ENCODE measurements around the gene TRPM8. TPM values are rescaled to one million over a fixed set of nuclear protein-coding genes. Genes with fewer than 3 reads are reported as not detected.

Gene TRPM8
- total and polyA plus RNA-seq, 3 donors from 2014 or later, result 0.79 to 5.2 (median 2.2) TPM

GRCh38 chr2:234032279-234032856 lies 115.2 kb downstream of the TRPM8 start:
- 89 to 97% methylated on average over 1 of the region's 1 CpG for WGBS, 2 donors
- no peak for DNase-seq
- H3K9me3 ChIP-seq, result no peaks in the 10 kb centered on the region
- H3K36me3 ChIP-seq (ENCODE audit: low read depth, missing control alignments), result no peaks in the 10 kb centered on the region
- H3K4me3 ChIP-seq, result no peak overlapping the region
- TF ChIP-seq POLR2A (IDR thresholded peaks at IDR 0.05) (no peak), CTCF (IDR thresholded peaks at IDR 0.05) (no peak)
- no peaks in the 10 kb centered on the region for H3K4me1 ChIP-seq
- intact Hi-C loops (cut with DNase I; ENCODE audit: low total_unique reads), result no loop called here
- no peak overlapping the region for H3K27ac ChIP-seq
- no peaks in the 10 kb centered on the region for H3K27me3 ChIP-seq

- no peaks in the 10 kb centered on the region for H3K36me3 ChIP-seq (ENCODE audit: low read depth, missing control alignments)
- no peaks in the 10 kb centered on the region for H3K27me3 ChIP-seq
- intact Hi-C loops (cut with DNase I; ENCODE audit: low total_unique reads), result no loop called here
- H3K4me3 ChIP-seq, result no peak overlapping the region
- TF ChIP-seq CTCF (IDR thresholded peaks at IDR 0.05) (no peak), POLR2A (IDR thresholded peaks at IDR 0.05) (no peak)
- no peak overlapping the region for H3K27ac ChIP-seq
- H3K4me1 ChIP-seq, result no peaks in the 10 kb centered on the region
- WGBS, 2 donors, result 84 to 93% methylated on average over 3 of the region's 3 CpGs
- DNase-seq, result no peak
- H3K9me3 ChIP-seq, result no peaks in the 10 kb centered on the region
Observed at GRCh38 chr2:234033174-234033573, 116.0 kb downstream of the TRPM8 start.

GRCh38 chr2:234033885-234034284 lies 116.7 kb downstream of the TRPM8 start:
- no peaks in the 10 kb centered on the region for H3K9me3 ChIP-seq
- H3K4me1 ChIP-seq, result no peaks in the 10 kb centered on the region
- no peak for DNase-seq
- H3K4me3 ChIP-seq, result no peak overlapping the region
- intact Hi-C loops (cut with DNase I; ENCODE audit: low total_unique reads), result no loop called here
- WGBS, 2 donors, result 79 to 98% methylated on average over 2 of the region's 2 CpGs
- H3K36me3 ChIP-seq (ENCODE audit: low read depth, missing control alignments), result no peaks in the 10 kb centered on the region
- no peak overlapping the region for H3K27ac ChIP-seq
- no peaks in the 10 kb centered on the region for H3K27me3 ChIP-seq
- TF ChIP-seq POLR2A (IDR thresholded peaks at IDR 0.05), result no peak
- TF ChIP-seq CTCF (IDR thresholded peaks at IDR 0.05), result no peak

- intact Hi-C loops (cut with DNase I; ENCODE audit: low total_unique reads), result no loop called here
- no peak overlapping the region for H3K27ac ChIP-seq
- H3K9me3 ChIP-seq, result no peaks in the 10 kb centered on the region
- H3K27me3 ChIP-seq, result no peaks in the 10 kb centered on the region
- no peak for DNase-seq
- TF ChIP-seq CTCF (IDR thresholded peaks at IDR 0.05) (no peak), POLR2A (IDR thresholded peaks at IDR 0.05) (no peak)
- no peaks in the 10 kb centered on the region for H3K36me3 ChIP-seq (ENCODE audit: low read depth, missing control alignments)
- WGBS, 2 donors, result 77 to 87% methylated on average over 2 of the region's 2 CpGs
- no peaks in the 10 kb centered on the region for H3K4me1 ChIP-seq
- H3K4me3 ChIP-seq, result no peak overlapping the region
Observed at GRCh38 chr2:234038076-234038802, 121.1 kb downstream of the TRPM8 start.

GRCh38 chr2:234044157-234044556 lies 127.0 kb downstream of the TRPM8 start:
- intact Hi-C loops (cut with DNase I; ENCODE audit: low total_unique reads), result no loop called here
- Histone ChIP-seq H3K9me3 (no peaks in the 10 kb centered on the region), H3K27me3 (no peaks in the 10 kb centered on the region), H3K36me3 (ENCODE audit: low read depth, missing control alignments) (no peaks in the 10 kb centered on the region), H3K27ac (no peak overlapping the region), H3K4me3 (no peak overlapping the region), H3K4me1 (no peaks in the 10 kb centered on the region)
- TF ChIP-seq CTCF (IDR thresholded peaks at IDR 0.05) (no peak), POLR2A (IDR thresholded peaks at IDR 0.05) (no peak)
- 32 to 38% methylated on average over 1 of the region's 1 CpG for WGBS, 2 donors
- no peak for DNase-seq

Measured in testis (tissue), 3 donors.